ENCODE results near the gene EFL1. TPM values are rescaled to one million over a fixed set of nuclear protein-coding genes. Genes with fewer than 3 reads are reported as not detected.

The EFL1 gene
- total RNA-seq, 2 donors from 2014 or later, result 27.4 to 38.9 TPM

- TF ChIP-seq CTCF (IDR thresholded peaks at IDR 0.05), result no peak
- no peak overlapping the region for H3K9ac ChIP-seq (ENCODE audit: low read depth in 2 of 2, low read length in 2 of 2)
- no peaks in the 10 kb centered on the region for H3K4me1 ChIP-seq
- no peak overlapping the region for H3K4me3 ChIP-seq
- intact Hi-C loops (cut with DNase I), result no loop called here
- no peak overlapping the region for H3K27ac ChIP-seq
- H3K9me3 ChIP-seq, result no peaks in the 10 kb centered on the region
- H3K36me3 ChIP-seq, result no peaks in the 10 kb centered on the region
- no peak for DNase-seq
- no peaks in the 10 kb centered on the region for H3K27me3 ChIP-seq
Measured at GRCh38 chr15:82086243-82086995, 176.1 kb downstream of the EFL1 start.

- DNase-seq, result no peak
- no peak for TF ChIP-seq CTCF (IDR thresholded peaks at IDR 0.05)
- H3K9me3 ChIP-seq, result no peaks in the 10 kb centered on the region
- H3K27ac ChIP-seq, result no peak overlapping the region
- no peak overlapping the region for H3K4me3 ChIP-seq
- H3K4me1 ChIP-seq, result no peaks in the 10 kb centered on the region
- intact Hi-C loops (cut with DNase I), result no loop called here
- no peaks in the 10 kb centered on the region for H3K36me3 ChIP-seq
- no peaks in the 10 kb centered on the region for H3K27me3 ChIP-seq
- no peak overlapping the region for H3K9ac ChIP-seq (ENCODE audit: low read depth in 2 of 2, low read length in 2 of 2)
Measured at GRCh38 chr15:82081914-82082762, 180.4 kb downstream of the EFL1 start.

GRCh38 chr15:82080774-82081173, 181.8 kb downstream of the EFL1 start:
- no peak for TF ChIP-seq CTCF (IDR thresholded peaks at IDR 0.05)
- DNase-seq, result no peak
- Histone ChIP-seq H3K9me3 (no peaks in the 10 kb centered on the region), H3K27me3 (no peaks in the 10 kb centered on the region), H3K4me3 (no peak overlapping the region), H3K4me1 (no peaks in the 10 kb centered on the region), H3K9ac (ENCODE audit: low read depth in 2 of 2, low read length in 2 of 2) (no peak overlapping the region), H3K36me3 (no peaks in the 10 kb centered on the region), H3K27ac (no peak overlapping the region)
- intact Hi-C loops (cut with DNase I), result no loop called here

Other genes starting within 250 kb of the EFL1 start
- 1 to 10 TPM in 1 of 2 donors, under 1 TPM in 1; 0.72 to 1.1 TPM for gene MEX3B, start 216.7 kb downstream of the EFL1 start, total RNA-seq
- under 1 TPM; 0.67 to 0.93 TPM for gene SAXO2, start 84 bp upstream of the EFL1 start, total RNA-seq
- 1 to 10 TPM; 1.4 to 1.8 TPM for gene GOLGA6L10, start 86.7 kb upstream of the EFL1 start, total RNA-seq
- gene GOLGA6L9, start 167.1 kb upstream of the EFL1 start, total RNA-seq, result 1 to 10 TPM; 3.0 TPM

Data from colonic mucosa (tissue), 4 donors.